Measurements from ENCODE around the gene MAFB. TPM values are rescaled to one million over a fixed set of nuclear protein-coding genes. Genes with fewer than 3 reads are reported as not detected.

MAFB gene
- total RNA-seq, 2 experiments from 2014 or later = not detected

DNA sequence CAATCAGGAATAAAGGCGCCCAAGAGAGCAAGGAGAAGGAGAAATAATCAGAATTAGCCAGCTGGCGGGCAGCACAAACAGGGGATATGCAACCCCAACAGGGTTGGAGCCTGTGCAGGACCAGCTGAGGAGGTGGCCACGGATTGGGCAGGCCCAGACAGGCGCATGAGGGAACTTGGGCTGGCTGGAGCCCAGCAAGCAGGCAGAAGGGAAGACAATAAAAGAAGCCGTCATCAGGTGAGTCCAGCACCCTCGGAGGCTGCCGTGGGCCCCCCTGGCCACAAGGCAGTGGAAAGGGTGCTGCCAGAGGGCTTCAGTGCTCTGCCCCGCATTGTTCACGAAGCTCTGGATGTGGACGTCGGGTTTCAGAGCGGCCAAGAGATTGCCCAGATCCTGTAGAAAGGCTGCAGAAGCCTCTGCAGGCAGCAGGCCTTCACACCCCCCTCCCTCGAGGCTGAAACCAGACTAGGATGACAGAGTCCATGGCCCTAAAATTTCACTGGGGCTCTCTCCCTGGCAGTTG is 28.4 kb upstream of the MAFB start:
- H3K9me2 ChIP-seq (ENCODE audit: insufficient read depth, low read length) = no peaks in the 10 kb centered on the region
- H3K79me2 ChIP-seq (ENCODE audit: insufficient read depth, low read depth, low read length) = no peaks in the 10 kb centered on the region
- no TSS peak for BruUV-seq (replicated peaks)
- intact Hi-C loops (cut with micrococcal nuclease; ENCODE audit: unreplicated experiment) = no loop called here
- no peak overlapping the region for H3K4me2 ChIP-seq (ENCODE audit: low read length)
- H4K20me1 ChIP-seq (ENCODE audit: insufficient read depth, low read length) = no peaks in the 10 kb centered on the region
- no peak for DNase-seq (ENCODE audit: low spot score)
- no peak overlapping the region for H2AFZ ChIP-seq (ENCODE audit: low read length)
- H3K27ac ChIP-seq (ENCODE audit: low read depth, low read length, poor library complexity, severe bottlenecking) = no peak overlapping the region
- no peak for TF ChIP-seq EZH2phosphoT487 (IDR thresholded peaks at IDR 0.05; ENCODE audit: borderline replicate concordance, low read depth, low read length)
- TF ChIP-seq, protein P1, sequence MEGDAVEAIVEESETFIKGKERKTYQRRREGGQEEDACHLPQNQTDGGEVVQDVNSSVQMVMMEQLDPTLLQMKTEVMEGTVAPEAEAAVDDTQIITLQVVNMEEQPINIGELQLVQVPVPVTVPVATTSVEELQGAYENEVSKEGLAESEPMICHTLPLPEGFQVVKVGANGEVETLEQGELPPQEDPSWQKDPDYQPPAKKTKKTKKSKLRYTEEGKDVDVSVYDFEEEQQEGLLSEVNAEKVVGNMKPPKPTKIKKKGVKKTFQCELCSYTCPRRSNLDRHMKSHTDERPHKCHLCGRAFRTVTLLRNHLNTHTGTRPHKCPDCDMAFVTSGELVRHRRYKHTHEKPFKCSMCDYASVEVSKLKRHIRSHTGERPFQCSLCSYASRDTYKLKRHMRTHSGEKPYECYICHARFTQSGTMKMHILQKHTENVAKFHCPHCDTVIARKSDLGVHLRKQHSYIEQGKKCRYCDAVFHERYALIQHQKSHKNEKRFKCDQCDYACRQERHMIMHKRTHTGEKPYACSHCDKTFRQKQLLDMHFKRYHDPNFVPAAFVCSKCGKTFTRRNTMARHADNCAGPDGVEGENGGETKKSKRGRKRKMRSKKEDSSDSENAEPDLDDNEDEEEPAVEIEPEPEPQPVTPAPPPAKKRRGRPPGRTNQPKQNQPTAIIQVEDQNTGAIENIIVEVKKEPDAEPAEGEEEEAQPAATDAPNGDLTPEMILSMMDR (conservative IDR thresholded peaks at IDR 0.05; ENCODE audit: low read length) = no peak
- H3K9me3 ChIP-seq (ENCODE audit: low read length) = no peaks in the 10 kb centered on the region
- peaks cover 15% of the 10 kb centered on the region for H3K4me1 ChIP-seq (ENCODE audit: insufficient read depth, low read length, poor library complexity, severe bottlenecking)
- no peak overlapping the region for H3K4me3 ChIP-seq (ENCODE audit: low read depth, low read length, poor library complexity, severe bottlenecking)
- no peaks in the 10 kb centered on the region for H3K36me3 ChIP-seq (ENCODE audit: insufficient read depth, low read length)
- ChIA-PET CTCF (ENCODE audit: unreplicated experiment) (no interaction called here), POLR2A (no interaction called here)

DNA sequence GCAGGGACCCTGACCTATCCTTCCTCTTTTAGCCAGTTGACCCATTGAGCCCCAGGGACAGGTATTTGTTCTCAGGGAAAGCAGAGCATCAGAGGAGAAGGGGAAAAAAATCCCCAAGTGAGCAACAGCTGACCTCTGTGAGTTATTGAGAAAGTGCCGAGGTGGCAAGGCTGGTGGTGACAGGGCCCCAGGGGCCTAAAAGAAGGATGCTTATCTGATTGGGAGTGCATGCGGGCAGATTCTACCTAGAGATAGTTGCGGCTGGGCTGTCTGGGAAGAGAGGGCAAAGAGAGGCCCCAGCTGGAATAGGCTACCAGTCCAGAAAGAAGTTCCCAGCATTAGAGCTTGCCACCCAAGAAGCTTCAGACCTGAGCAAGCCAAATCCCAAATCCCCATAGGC is 26.5 kb upstream of the MAFB start:
- no peaks in the 10 kb centered on the region for H3K79me2 ChIP-seq (ENCODE audit: insufficient read depth, low read depth, low read length)
- no peak overlapping the region for H3K27ac ChIP-seq (ENCODE audit: low read depth, low read length, poor library complexity, severe bottlenecking)
- no peak overlapping the region for H3K4me2 ChIP-seq (ENCODE audit: low read length)
- H4K20me1 ChIP-seq (ENCODE audit: insufficient read depth, low read length) = no peaks in the 10 kb centered on the region
- H3K4me1 ChIP-seq (ENCODE audit: insufficient read depth, low read length, poor library complexity, severe bottlenecking) = peaks cover 9% of the 10 kb centered on the region
- CTCF ChIA-PET (ENCODE audit: unreplicated experiment) = no interaction called here
- no peaks in the 10 kb centered on the region for H3K9me3 ChIP-seq (ENCODE audit: low read length)
- TF ChIP-seq EZH2phosphoT487 (IDR thresholded peaks at IDR 0.05; ENCODE audit: borderline replicate concordance, low read depth, low read length) = no peak
- TF ChIP-seq, protein P1 (conservative IDR thresholded peaks at IDR 0.05; ENCODE audit: low read length) = no peak
- H2AFZ ChIP-seq (ENCODE audit: low read length) = no peak overlapping the region
- POLR2A ChIA-PET = interaction anchor here (1.5 kb wide), 1 partner anchor 8 kb away, joined by 4 read pairs; no protein-coding TSS in a partner anchor
- no peaks in the 10 kb centered on the region for H3K9me2 ChIP-seq (ENCODE audit: insufficient read depth, low read length)
- no peak for DNase-seq (ENCODE audit: low spot score)
- intact Hi-C loops (cut with micrococcal nuclease; ENCODE audit: unreplicated experiment) = no loop called here
- H3K36me3 ChIP-seq (ENCODE audit: insufficient read depth, low read length) = no peaks in the 10 kb centered on the region
- no peak overlapping the region for H3K4me3 ChIP-seq (ENCODE audit: low read depth, low read length, poor library complexity, severe bottlenecking)
- BruUV-seq (replicated peaks) = no TSS peak

DNA sequence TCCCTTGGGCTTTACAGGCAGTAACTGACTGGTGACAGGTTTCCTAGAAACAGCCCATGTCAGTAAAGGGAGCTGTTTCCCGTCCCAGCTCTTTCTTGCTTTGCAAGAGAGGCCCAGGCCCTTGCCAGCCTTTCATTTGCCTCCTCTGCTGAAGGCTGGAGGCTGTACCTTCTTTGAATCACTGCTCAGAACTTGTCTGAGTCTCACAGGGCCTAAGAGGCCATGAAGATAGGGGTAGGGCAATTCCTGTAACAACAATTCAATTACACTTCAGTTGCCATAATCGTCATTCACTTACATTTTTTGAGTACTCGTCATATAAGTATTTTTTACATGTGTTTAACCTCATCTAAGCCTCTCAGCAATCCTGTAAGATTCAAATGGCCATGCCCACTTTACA is 25.9 kb upstream of the MAFB start:
- no peak overlapping the region for H3K4me3 ChIP-seq (ENCODE audit: low read depth, low read length, poor library complexity, severe bottlenecking)
- POLR2A ChIA-PET = interaction anchor here (0.6 to 1.5 kb wide), 2 partner anchors 9 to 1165 kb away, joined by 4 to 5 read pairs; no protein-coding TSS in a partner anchor
- intact Hi-C loops (cut with micrococcal nuclease; ENCODE audit: unreplicated experiment) = no loop called here
- H2AFZ ChIP-seq (ENCODE audit: low read length) = no peak overlapping the region
- H3K4me2 ChIP-seq (ENCODE audit: low read length) = no peak overlapping the region
- no TSS peak for BruUV-seq (replicated peaks)
- TF ChIP-seq, protein P1 (conservative IDR thresholded peaks at IDR 0.05; ENCODE audit: low read length) = no peak
- no peak for TF ChIP-seq EZH2phosphoT487 (IDR thresholded peaks at IDR 0.05; ENCODE audit: borderline replicate concordance, low read depth, low read length)
- no peak for DNase-seq (ENCODE audit: low spot score)
- no peak overlapping the region for H3K27ac ChIP-seq (ENCODE audit: low read depth, low read length, poor library complexity, severe bottlenecking)
- H3K9me3 ChIP-seq (ENCODE audit: low read length) = no peaks in the 10 kb centered on the region
- no peaks in the 10 kb centered on the region for H3K36me3 ChIP-seq (ENCODE audit: insufficient read depth, low read length)
- peaks cover 8% of the 10 kb centered on the region for H3K4me1 ChIP-seq (ENCODE audit: insufficient read depth, low read length, poor library complexity, severe bottlenecking)
- no peaks in the 10 kb centered on the region for H4K20me1 ChIP-seq (ENCODE audit: insufficient read depth, low read length)
- no peaks in the 10 kb centered on the region for H3K79me2 ChIP-seq (ENCODE audit: insufficient read depth, low read depth, low read length)
- H3K9me2 ChIP-seq (ENCODE audit: insufficient read depth, low read length) = no peaks in the 10 kb centered on the region
- CTCF ChIA-PET (ENCODE audit: unreplicated experiment) = interaction anchor here (0.9 kb wide), 1 partner anchor 26 kb away, joined by 3 read pairs; no protein-coding TSS in a partner anchor
